AG10803 (cell line): ENCODE results near the gene GALNT18.

Experiments used
- DNase-seq: peaks from one replicate; pipeline ENCODE4 v3.0.0; 2010; ENCODE audit warnings: low read depth
- H3K4me3 ChIP-seq: 2 replicates; pipeline ENCODE4 v1.5.1; 2011; ENCODE audit warnings: mild to moderate bottlenecking, low read length, control low read depth
- CTCF ChIP-seq: conservative IDR thresholded peaks from 2 replicates; pipeline ENCODE4 v1.5.1; 2011; ENCODE audit warnings: mild to moderate bottlenecking, low read length, control low read depth, inconsistent platforms

GALNT18 gene

GRCh38 chr11:11422411-11423128 is 199.2 kb downstream of the GALNT18 start:
- no peak for TF ChIP-seq CTCF
- no peak for DNase-seq
- no peak overlapping the region for H3K4me3 ChIP-seq

- TF ChIP-seq CTCF, result no peak
- DNase-seq, result no peak
These were observed 200.3 kb downstream of the GALNT18 start for GRCh38 chr11:11421509-11421908.

GRCh38 chr11:11420899-11421285 is 200.9 kb downstream of the GALNT18 start:
- H3K4me3 ChIP-seq, result no peak overlapping the region
- TF ChIP-seq CTCF, result no peak
- no peak for DNase-seq

More at GRCh38 chr11:11421509-11421908, 200.3 kb downstream of the GALNT18 start:
- no peak overlapping the region for H3K4me3 ChIP-seq

GRCh38 chr11:11420191-11420898 is 201.5 kb downstream of the GALNT18 start:
- DNase-seq, result no peak
- H3K4me3 ChIP-seq, result no peak overlapping the region
- TF ChIP-seq CTCF, result no peak

- no peak overlapping the region for H3K4me3 ChIP-seq
- DNase-seq, result no peak
- no peak for TF ChIP-seq CTCF
These were observed 202.1 kb downstream of the GALNT18 start for GRCh38 chr11:11419747-11420146.

- no peak for TF ChIP-seq CTCF
- H3K4me3 ChIP-seq, result no peak overlapping the region
- DNase-seq, result peak; percentile 77
These were observed 204.9 kb downstream of the GALNT18 start for GRCh38 chr11:11416917-11417316.

GRCh38 chr11:11416502-11416901 is 205.3 kb downstream of the GALNT18 start:
- H3K4me3 ChIP-seq, result no peak overlapping the region

More at GRCh38 chr11:11416502-11416901, 205.3 kb downstream of the GALNT18 start:
- peak; percentile 77 for DNase-seq
- TF ChIP-seq CTCF, result no peak
